Left kidney (tissue), 2 donors: ENCODE results near the gene DYRK3. TPM values are rescaled to one million over a fixed set of nuclear protein-coding genes. Genes with fewer than 3 reads are reported as not detected.

ENCODE experiments used
- DNase-seq: peaks from one replicate; pipeline ENCODE4 v3.0.0-alpha.2; 2013
- polyA plus RNA-seq: library from polyadenylated mRNA; unstranded; fragments of 120-200 nt; gene quantifications from one replicate; pipeline ENCODE4 v1.2.1, GENCODE V29; 2013; ENCODE audit not compliant: insufficient read length

Gene DYRK3
- polyA plus RNA-seq, 1 donor = 8.0 TPM

DNA sequence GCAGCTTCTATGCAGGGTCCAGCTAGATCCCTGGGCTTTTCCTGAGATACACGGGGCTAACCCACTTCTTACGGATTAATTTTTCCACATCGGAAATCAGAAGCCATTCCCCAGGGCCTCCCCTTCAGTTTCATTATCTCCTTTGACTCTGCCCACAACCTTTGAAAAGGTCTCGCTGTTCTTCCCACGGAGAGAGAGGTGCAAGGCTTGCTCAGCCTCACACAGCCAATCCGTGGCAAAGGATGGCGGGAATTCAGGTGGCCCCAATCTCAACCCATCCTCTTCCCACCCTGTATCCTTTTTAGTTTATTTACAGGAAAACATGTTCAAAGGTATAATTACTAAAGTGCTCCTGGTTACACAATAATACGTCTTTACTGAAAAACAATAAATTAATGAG lies 48.7 kb downstream of the DYRK3 start:
- DNase-seq = no peak

- peak; percentile 67 for DNase-seq
Measured at GRCh38 chr1:206684478-206685333, 49.4 kb downstream of the DYRK3 start, which contains the start of gene MAPKAPK2. Gene MAPKAPK2, plus strand, starts transcription at chr1:206684905. Its CDS starts 325 bp downstream, at chr1:206685230.

DNA sequence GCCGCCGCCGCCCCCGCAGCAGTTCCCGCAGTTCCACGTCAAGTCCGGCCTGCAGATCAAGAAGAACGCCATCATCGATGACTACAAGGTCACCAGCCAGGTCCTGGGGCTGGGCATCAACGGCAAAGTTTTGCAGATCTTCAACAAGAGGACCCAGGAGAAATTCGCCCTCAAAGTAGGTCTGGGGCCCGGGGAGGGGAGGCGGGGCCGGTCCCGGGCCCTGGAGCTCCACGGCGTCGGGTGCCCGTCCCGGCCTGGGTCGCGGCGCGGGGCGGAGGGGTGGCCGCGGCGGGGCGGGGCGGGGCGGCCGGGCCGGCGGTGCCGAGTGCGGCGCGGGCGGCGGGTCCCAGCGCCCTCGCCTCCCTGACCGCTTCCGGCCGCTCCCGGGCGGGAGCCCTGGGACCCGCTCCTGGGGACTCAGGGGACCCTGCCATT lies 50.0 kb downstream of the DYRK3 start:
- no peak for DNase-seq

DNA sequence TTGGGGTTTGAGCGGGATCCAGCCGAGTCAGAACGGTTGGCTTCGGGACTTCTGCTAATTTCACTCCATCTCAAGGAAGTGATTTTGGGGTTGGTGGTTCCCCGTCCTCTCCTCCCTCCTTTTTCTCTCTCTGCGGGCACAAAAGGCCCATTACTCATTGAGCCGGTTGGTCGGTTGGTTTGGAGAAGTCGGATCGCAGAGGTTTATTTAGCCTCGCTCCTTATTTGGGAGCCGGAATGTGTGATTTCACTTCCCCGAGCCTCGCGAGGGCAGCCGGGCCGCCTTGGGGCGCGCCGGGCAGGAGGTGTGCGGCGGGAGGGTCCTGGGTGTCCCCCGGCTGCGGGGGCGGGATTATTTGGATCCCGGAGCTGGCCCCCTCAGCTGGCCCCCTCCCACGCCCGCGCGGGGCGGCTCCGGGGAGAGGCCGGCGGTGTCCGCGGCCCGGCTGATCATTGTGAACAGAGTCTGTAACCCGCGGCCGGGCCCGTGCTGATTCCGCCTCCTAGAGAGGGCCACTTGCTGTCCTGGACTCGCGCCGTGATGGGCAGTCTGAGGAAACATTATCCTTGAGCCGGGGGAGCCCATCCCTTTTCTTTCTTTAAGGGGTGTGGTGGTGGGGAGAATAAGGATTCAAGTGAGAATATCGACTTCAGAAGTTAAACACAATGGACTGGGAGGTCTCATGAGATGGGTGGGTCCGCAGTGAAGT lies 50.6 kb downstream of the DYRK3 start:
- peak; percentile 46 for DNase-seq

DNA sequence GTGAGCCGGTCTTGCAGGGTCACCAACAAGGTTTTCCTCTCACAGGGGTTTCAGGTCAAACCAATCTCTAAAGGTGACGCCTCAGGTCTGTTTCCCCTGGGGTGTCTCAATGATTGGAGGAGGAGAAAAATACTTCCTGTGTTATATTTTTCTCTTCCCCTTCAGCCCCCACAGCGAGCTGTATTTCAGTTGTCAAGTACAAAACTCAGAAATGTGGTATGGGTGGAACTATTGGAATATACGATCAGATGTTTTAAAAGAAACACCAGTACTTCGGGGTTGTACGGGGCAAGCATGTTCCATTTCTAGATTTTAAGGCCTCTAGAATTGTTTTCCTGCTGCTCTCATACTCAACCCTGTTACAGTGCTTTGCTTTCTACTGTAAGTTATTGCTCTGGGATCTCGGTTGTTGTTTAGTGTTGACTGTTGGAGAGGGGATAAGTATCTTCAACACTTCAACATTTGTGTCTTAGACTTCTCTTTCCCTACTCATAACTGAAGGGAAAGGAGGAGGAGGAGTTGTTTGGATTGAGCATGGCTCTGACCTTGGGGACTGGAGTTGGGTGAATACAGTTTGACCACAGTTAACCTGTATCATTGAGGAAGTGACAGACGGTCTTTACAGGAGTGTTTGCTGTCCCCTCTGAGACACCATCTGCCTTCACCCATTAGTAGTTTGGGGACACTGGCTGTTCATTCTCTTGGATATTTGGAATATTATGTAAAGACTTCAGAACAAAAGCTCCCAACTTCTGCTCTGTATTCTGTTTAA lies 51.3 kb downstream of the DYRK3 start:
- DNase-seq = no peak

DNA sequence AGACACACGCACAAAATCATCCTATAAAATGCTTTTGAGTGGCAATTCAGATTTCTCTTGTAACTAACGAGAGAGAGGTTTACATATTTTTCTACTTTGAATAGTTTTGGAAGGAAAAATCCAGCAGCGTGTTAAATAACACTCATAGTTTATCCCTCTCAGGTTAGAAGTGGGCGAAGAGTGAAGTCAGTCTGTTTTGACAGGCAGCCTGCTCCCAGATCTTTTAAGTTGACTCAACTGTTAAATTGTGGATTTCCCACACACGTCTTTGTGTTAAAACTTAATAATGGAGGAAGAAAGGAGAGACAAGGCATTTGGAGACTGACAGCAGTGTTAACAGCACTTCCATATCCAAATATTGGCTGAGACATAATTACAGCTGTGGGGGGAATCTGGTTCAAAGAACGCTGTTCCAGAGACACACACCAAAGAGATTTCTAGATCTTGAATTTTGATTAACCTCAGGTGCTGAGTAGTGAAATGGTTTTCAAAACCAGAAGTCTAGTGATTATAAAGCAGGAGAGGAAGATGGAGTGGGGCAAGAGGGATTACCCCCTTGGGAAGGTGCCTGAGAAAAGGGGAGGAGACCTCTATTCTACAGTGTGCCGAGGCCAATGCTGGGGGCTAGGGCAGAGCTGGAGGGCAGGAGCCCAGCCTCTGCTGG lies 52.0 kb downstream of the DYRK3 start:
- no peak for DNase-seq

GRCh38 chr1:206687915-206688442 lies 52.6 kb downstream of the DYRK3 start:
- no peak for DNase-seq

DNA sequence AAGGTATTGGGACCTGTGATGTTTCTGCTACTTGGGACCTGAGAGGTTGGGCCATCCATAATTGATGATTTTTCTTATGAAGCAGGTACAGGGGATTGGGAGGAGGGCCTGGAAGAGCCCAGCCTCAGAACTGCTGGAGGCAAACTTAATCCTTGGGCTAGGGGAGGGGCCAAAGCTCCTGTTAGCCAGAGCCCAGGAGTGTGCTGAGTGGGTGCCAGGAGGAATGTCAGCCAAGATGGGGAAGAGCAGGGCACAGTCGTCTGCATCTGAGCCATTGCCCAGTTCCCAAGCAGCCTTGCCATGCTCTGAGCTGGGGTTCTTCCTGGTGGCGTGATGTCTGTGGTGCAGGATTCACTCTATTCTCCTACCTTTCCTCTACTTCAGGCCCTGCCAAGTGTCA lies 55.2 kb downstream of the DYRK3 start:
- no peak for DNase-seq

GRCh38 chr1:206691604-206692003 lies 56.3 kb downstream of the DYRK3 start:
- no peak for DNase-seq

- DNase-seq = no peak
Measured at GRCh38 chr1:206693029-206693428, 57.7 kb downstream of the DYRK3 start.

GRCh38 chr1:206693592-206693991 lies 58.3 kb downstream of the DYRK3 start:
- no peak for DNase-seq

DNA sequence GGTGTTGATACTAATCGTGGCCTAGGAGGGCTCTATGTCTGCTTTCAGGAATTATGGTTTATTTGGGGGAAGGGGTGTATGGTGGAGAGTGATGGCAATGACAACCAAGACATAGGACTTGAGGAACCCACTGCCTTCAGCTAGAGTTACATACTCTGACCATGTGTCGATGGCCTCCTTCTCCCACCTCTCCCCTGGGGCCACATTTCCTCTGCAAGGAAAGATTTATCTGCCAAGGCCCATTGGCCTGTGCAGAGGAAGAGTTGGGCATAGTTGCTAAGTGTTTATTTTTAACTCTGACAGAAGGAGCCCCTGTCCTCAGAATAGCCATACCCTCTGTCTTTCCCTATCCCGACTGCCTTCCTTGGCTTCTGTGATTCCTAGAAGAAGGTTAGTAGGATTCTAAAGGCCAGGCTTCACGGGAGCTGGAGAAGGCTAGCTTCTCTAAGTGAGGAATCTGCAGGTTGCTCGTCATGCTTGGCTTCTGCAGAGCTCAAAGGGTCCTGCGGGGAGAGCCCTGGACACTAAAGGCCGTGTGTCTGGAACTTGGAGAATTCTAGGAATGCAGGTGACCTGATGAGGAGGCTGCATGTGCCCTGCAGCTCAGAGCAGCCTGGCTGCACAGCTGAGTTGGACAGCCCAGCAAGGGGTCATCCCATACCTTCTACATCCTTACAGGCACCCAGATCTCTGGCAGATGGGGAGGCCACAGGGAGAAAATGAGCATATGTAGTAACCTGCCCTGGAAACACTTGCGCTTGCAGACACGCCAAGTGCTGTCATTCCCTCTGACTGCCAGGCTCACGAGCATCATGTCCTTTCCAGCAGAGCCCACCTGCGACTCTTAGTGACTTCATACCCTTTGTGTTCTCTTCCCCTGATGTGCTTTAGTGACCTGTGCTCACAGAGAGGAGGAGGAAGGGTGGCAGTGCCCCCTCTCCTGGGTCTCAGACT lies 59.1 kb downstream of the DYRK3 start:
- no peak for DNase-seq

DNA sequence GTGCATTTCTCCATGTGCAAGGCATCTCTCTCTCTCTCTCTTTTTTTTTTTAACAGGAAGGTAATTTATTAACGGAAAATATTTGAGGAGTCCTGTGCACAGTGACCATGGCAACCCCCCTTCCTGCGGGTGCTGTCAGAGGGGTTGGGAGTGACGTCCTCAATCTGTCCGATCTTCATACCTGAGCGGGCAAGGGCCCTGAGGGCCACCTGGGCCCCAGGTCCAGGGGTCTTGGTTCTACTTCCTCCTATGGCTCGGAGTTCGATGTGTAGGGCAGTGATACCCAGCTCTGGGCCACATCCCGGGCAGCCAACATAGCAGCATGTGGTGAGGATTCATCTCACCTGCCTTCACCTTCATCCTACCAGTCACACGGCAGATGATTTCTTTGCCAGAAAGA lies 60.4 kb downstream of the DYRK3 start:
- DNase-seq = no peak

GRCh38 chr1:206696812-206697585 lies 61.7 kb downstream of the DYRK3 start:
- no peak for DNase-seq

DNA sequence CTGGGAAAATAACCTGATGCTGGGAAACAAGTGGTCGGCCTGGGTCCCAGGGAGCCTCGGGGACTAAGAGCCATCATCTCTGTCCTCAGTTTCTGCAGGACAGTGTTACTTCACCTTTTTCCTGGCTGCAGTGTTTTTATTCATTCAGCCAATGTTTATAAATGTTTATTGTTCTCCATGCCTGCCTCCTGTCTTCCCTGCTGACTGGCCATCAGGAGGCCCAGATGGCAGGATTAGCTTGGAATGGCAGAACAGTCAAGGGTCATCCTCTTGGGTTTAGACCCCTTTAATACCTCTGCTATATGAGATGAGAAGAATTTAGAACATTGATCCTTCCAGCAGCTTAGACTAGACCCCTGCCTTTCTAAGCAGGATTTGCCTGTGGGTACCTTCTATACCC lies 62.7 kb downstream of the DYRK3 start:
- DNase-seq = no peak
